OCI-LY7 (cell line): ENCODE data around the gene TPO.

Experiments
- EZH2phosphoT487 ChIP-seq: fragments of 200-600 bp; sonication (generic); IDR thresholded peaks from 2 replicates; pipeline ENCODE4 v1.6.1; 2018; ENCODE audit warnings: low read depth, borderline replicate concordance, mild to moderate bottlenecking, mixed run types, antibody characterized with exemption, low read length, moderate library complexity, mixed read lengths
- TF ChIP-seq, protein P1 (sequence below): fragments of 200-600 bp; sonication (generic); conservative IDR thresholded peaks from 2 replicates; pipeline ENCODE4 v1.5.1; 2014; ENCODE audit warnings: mild to moderate bottlenecking, antibody characterized with exemption, low read length, moderate library complexity, mixed read lengths

DNA sequence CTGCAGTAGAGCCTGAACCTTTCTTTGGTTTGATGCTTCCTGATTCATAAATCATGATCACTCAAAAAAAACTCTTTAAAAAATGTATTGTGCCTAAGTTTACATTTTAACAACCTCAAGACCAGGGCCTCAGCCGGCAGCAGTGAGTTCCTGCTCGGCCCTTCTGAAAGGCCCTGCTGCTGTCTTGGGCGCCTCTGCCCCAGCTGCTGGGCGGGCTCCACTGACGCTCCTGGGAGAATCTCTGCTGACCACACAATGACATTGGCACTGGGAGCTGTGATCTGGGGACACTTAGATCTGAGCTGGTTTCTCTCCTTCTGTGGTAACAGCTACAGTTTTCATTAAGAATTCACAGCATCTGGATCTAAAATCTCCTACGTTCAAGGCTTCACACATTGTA, 25.7 kb downstream of the TPO start:
- TF ChIP-seq, protein P1, sequence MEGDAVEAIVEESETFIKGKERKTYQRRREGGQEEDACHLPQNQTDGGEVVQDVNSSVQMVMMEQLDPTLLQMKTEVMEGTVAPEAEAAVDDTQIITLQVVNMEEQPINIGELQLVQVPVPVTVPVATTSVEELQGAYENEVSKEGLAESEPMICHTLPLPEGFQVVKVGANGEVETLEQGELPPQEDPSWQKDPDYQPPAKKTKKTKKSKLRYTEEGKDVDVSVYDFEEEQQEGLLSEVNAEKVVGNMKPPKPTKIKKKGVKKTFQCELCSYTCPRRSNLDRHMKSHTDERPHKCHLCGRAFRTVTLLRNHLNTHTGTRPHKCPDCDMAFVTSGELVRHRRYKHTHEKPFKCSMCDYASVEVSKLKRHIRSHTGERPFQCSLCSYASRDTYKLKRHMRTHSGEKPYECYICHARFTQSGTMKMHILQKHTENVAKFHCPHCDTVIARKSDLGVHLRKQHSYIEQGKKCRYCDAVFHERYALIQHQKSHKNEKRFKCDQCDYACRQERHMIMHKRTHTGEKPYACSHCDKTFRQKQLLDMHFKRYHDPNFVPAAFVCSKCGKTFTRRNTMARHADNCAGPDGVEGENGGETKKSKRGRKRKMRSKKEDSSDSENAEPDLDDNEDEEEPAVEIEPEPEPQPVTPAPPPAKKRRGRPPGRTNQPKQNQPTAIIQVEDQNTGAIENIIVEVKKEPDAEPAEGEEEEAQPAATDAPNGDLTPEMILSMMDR, result no peak
- no peak for TF ChIP-seq EZH2phosphoT487
